Esophagus squamous epithelium (tissue), 4 donors: ENCODE data around the gene RIT2.

Source experiments
- POLR2A ChIP-seq, 4 donors: fragments of 450-650 bp; IDR thresholded peaks; one replicate each; pipeline ENCODE4 v1.6.1; 2017; ENCODE audit warnings: antibody characterized with exemption in 4 of 4, mild to moderate bottlenecking in 4 of 4, moderate library complexity in 3 of 4
- TF ChIP-seq, protein P1 (sequence below), 6 experiments: fragments of 450-650 bp in 4 of 6; fragments of 200-600 bp in 2 of 6; sonication (generic) in 2 of 6; IDR thresholded peaks; one replicate each; pipeline ENCODE4 v1.5.1; 2016 to 2019; ENCODE audit warnings: antibody characterized with exemption in 6 of 6, mild to moderate bottlenecking in 4 of 6, moderate library complexity in 4 of 6

DNA sequence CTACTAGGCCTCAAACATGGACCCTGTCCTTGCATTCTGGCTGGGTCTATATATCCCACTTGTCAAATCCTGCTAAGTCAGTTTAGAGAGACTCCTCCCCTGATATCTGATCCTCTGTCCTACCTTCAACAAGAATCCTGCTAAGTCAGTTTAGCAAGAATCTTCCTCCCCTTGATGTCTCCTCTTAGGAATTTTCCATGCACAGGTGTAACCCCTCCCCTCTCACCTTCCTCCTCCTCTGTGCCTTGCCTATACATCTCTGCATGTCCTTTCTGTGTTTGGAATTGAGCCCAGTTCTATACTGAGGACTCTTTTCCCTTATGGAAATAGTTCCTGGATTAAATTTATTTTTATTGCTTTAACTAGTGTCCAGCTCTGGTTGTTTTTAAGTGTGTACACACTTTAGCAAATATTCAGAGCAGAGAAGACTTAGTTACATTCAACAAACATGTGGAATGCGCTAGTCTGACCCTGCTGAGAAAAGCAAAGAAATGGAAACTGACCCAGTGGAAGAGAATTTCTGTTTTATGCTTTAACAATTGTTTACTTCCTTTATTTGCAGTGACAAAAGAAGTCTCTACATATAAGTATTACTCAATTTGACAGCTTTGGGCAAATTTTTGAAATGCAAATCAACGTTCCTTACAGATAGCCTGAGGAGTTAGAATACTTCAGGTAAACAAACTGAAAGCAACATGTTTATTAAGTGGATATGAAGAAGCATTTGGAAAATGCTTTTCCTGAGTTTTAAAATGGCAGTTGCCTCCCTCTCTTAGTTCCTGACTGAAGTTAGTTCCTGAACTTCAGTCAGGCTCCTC is 80.6 kb downstream of the RIT2 start:
- TF ChIP-seq, protein P1, sequence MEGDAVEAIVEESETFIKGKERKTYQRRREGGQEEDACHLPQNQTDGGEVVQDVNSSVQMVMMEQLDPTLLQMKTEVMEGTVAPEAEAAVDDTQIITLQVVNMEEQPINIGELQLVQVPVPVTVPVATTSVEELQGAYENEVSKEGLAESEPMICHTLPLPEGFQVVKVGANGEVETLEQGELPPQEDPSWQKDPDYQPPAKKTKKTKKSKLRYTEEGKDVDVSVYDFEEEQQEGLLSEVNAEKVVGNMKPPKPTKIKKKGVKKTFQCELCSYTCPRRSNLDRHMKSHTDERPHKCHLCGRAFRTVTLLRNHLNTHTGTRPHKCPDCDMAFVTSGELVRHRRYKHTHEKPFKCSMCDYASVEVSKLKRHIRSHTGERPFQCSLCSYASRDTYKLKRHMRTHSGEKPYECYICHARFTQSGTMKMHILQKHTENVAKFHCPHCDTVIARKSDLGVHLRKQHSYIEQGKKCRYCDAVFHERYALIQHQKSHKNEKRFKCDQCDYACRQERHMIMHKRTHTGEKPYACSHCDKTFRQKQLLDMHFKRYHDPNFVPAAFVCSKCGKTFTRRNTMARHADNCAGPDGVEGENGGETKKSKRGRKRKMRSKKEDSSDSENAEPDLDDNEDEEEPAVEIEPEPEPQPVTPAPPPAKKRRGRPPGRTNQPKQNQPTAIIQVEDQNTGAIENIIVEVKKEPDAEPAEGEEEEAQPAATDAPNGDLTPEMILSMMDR (IDR thresholded peaks at IDR 0.05): no peak
- TF ChIP-seq POLR2A (IDR thresholded peaks at IDR 0.05): no peak
